Fibroblast of lung (primary cell): Measurements from ENCODE around the gene CLEC19A. TPM values are rescaled to one million over a fixed set of nuclear protein-coding genes. Genes with fewer than 3 reads are reported as not detected.

ENCODE experiments used
- DNase-seq, 2 donors: peaks; one replicate each; pipeline versions ENCODE4 v3.0.0 to v3.0.0-alpha.2; 2010; ENCODE audit warnings: low read depth in 2 of 2
- H2AFZ ChIP-seq: 2 replicates; pipeline ENCODE4 v1.5.1; 2012; ENCODE audit warnings: low read length, control low read depth, inconsistent platforms
- H3K27ac ChIP-seq: 2 replicates; pipeline ENCODE4 v1.5.1; 2011; ENCODE audit warnings: low read length, control low read depth; ENCODE audit not compliant: insufficient read depth
- H3K27me3 ChIP-seq: 2 replicates; pipeline ENCODE4 v1.5.1; 2011; ENCODE audit warnings: mild to moderate bottlenecking, low read length; ENCODE audit not compliant: control insufficient read depth, insufficient read depth
- H3K36me3 ChIP-seq: 2 replicates; pipeline ENCODE4 v1.5.1; 2011; ENCODE audit warnings: low read length; ENCODE audit not compliant: control insufficient read depth, insufficient read depth
- H3K4me1 ChIP-seq: 2 replicates; pipeline ENCODE4 v1.5.1; 2011; ENCODE audit warnings: low read length; ENCODE audit not compliant: control insufficient read depth, insufficient read depth; ENCODE audit errors: extremely low read depth
- H3K4me2 ChIP-seq: 2 replicates; pipeline ENCODE4 v1.5.1; 2011; ENCODE audit warnings: low read length, control low read depth; ENCODE audit not compliant: insufficient read depth; ENCODE audit errors: extremely low read depth
- H3K4me3 ChIP-seq, 4 experiments: fragments of 200-600 bp in 1 of 4; sonication (generic) in 1 of 4; replicated peaks in 1 of 4; 2 replicates each; pipeline ENCODE4 v1.5.1; 2011 to 2016; ENCODE audit warnings: low read length in 4 of 4, low read depth in 3 of 4, mild to moderate bottlenecking in 3 of 4, control low read depth in 2 of 4, inconsistent platforms in 1 of 4, mixed read lengths in 1 of 4; ENCODE audit not compliant: insufficient read depth in 1 of 4; ENCODE audit errors: control extremely low read depth in 1 of 4
- H3K79me2 ChIP-seq: 2 replicates; pipeline ENCODE4 v1.5.1; 2012; ENCODE audit warnings: mild to moderate bottlenecking, low read length, inconsistent platforms; ENCODE audit not compliant: control insufficient read depth, insufficient read depth
- H3K9ac ChIP-seq: 2 replicates; pipeline ENCODE4 v1.5.1; 2011; ENCODE audit warnings: mild to moderate bottlenecking, low read length, control low read depth; ENCODE audit not compliant: insufficient read depth
- H3K9me3 ChIP-seq: 2 replicates; pipeline ENCODE4 v1.5.1; 2012; ENCODE audit warnings: low read depth, low read length; ENCODE audit not compliant: control insufficient read depth, insufficient read depth
- H4K20me1 ChIP-seq: 2 replicates; pipeline ENCODE4 v1.5.1; 2011; ENCODE audit warnings: low read length; ENCODE audit not compliant: control insufficient read depth, insufficient read depth; ENCODE audit errors: extremely low read depth
- EZH2 ChIP-seq: IDR thresholded peaks from 2 replicates; pipeline ENCODE4 v1.5.1; 2012; ENCODE audit warnings: low read length, control low read depth, mild to moderate bottlenecking; ENCODE audit errors: missing control alignments
- polyA plus RNA-seq, 2 donors: library from polyadenylated mRNA; depleted of rRNA in 1 of 2; stranded (reverse) in 1 of 2; unstranded in 1 of 2; fragments of >200 nt; gene quantifications; 2 replicates each; pipeline ENCODE4 v1.2.1, GENCODE V29; 2011 to 2012; ENCODE audit warnings: missing spikeins in 1 of 2
- total RNA-seq: library from RNA; depleted of rRNA; stranded (reverse); fragments of >200 nt; gene quantifications from 2 replicates; pipeline ENCODE4 v1.2.1, GENCODE V29; 2014
- TF ChIP-seq, protein P1 (sequence below), 2 donors: IDR thresholded peaks in 1 of 2; conservative IDR thresholded peaks in 1 of 2; 1 replicate in 1 of 2; 2 replicates in 1 of 2; pipeline ENCODE4 v1.5.1; 2011 to 2012; ENCODE audit warnings: low read length in 2 of 2, control low read depth in 1 of 2, inconsistent platforms in 1 of 2, low read depth in 1 of 2, mild to moderate bottlenecking in 1 of 2

Gene CLEC19A
- total and polyA plus RNA-seq, 2 donors (not counting 1 experiment from before 2014, with no cell fraction given): not detected

DNA sequence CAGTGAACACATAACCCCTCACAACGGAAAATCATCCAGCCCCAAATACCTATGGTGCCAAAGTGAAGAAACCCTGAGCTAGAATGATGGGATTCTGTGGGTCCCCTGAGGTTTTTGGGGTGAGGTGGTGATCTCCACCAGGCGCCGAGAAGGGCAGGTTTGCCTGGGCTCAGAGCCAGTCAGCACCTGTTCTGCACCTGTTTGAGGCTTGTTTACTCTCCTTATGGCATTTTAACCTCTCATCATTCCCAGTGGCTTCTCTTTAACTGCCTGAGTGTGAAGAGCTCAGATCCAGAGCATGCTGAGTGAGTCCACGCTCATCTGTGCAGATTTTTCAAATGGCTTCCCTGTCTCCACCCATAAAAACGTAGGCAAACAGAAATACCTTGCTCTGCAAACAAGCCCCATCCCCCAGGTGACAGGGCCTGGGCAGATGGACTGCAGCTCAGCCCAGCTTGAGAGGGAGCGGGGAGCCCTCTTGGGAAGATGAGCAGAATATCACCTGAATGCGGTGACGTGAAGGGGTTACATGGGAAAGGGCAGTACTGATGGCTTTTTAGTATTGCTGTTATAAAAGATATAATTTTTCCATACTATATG lies 40.1 kb upstream of the CLEC19A start:
- H3K27me3 ChIP-seq: no peaks in the 10 kb centered on the region
- DNase-seq: no peak
- no peak overlapping the region for H3K4me2 ChIP-seq
- no peak overlapping the region for H2AFZ ChIP-seq
- no peak overlapping the region for H3K4me3 ChIP-seq
- no peak overlapping the region for H3K9ac ChIP-seq
- no peaks in the 10 kb centered on the region for H3K4me1 ChIP-seq
- no peaks in the 10 kb centered on the region for H4K20me1 ChIP-seq
- TF ChIP-seq, protein P1, sequence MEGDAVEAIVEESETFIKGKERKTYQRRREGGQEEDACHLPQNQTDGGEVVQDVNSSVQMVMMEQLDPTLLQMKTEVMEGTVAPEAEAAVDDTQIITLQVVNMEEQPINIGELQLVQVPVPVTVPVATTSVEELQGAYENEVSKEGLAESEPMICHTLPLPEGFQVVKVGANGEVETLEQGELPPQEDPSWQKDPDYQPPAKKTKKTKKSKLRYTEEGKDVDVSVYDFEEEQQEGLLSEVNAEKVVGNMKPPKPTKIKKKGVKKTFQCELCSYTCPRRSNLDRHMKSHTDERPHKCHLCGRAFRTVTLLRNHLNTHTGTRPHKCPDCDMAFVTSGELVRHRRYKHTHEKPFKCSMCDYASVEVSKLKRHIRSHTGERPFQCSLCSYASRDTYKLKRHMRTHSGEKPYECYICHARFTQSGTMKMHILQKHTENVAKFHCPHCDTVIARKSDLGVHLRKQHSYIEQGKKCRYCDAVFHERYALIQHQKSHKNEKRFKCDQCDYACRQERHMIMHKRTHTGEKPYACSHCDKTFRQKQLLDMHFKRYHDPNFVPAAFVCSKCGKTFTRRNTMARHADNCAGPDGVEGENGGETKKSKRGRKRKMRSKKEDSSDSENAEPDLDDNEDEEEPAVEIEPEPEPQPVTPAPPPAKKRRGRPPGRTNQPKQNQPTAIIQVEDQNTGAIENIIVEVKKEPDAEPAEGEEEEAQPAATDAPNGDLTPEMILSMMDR (conservative IDR thresholded peaks at IDR 0.05 in 1 of 2, IDR thresholded peaks at IDR 0.05 in 1 of 2; ENCODE audit: low read depth in 1 of 2, low read length in 2 of 2): no peak
- no peak for TF ChIP-seq EZH2
- no peaks in the 10 kb centered on the region for H3K36me3 ChIP-seq
- no peaks in the 10 kb centered on the region for H3K9me3 ChIP-seq
- no peaks in the 10 kb centered on the region for H3K79me2 ChIP-seq
- no peak overlapping the region for H3K27ac ChIP-seq

- no peak overlapping the region for H3K27ac ChIP-seq
- H3K4me1 ChIP-seq: no peaks in the 10 kb centered on the region
- no peak for DNase-seq
- H2AFZ ChIP-seq: no peak overlapping the region
- H3K9ac ChIP-seq: no peak overlapping the region
- TF ChIP-seq, protein P1 (conservative IDR thresholded peaks at IDR 0.05 in 1 of 2, IDR thresholded peaks at IDR 0.05 in 1 of 2; ENCODE audit: low read depth in 1 of 2, low read length in 2 of 2): no peak
- no peak for TF ChIP-seq EZH2
- no peaks in the 10 kb centered on the region for H3K9me3 ChIP-seq
- no peaks in the 10 kb centered on the region for H3K79me2 ChIP-seq
- H3K4me3 ChIP-seq: no peak overlapping the region
- no peaks in the 10 kb centered on the region for H4K20me1 ChIP-seq
- H3K27me3 ChIP-seq: no peaks in the 10 kb centered on the region
- no peaks in the 10 kb centered on the region for H3K36me3 ChIP-seq
- no peak overlapping the region for H3K4me2 ChIP-seq
Measured at GRCh38 chr16:19252904-19253303, 32.6 kb upstream of the CLEC19A start.

- no peak overlapping the region for H3K4me3 ChIP-seq
- H3K79me2 ChIP-seq: no peaks in the 10 kb centered on the region
- H3K9me3 ChIP-seq: no peaks in the 10 kb centered on the region
- no peaks in the 10 kb centered on the region for H3K27me3 ChIP-seq
- no peak for TF ChIP-seq EZH2
- TF ChIP-seq, protein P1 (conservative IDR thresholded peaks at IDR 0.05 in 1 of 2, IDR thresholded peaks at IDR 0.05 in 1 of 2; ENCODE audit: low read depth in 1 of 2, low read length in 2 of 2): no peak
- no peak overlapping the region for H3K27ac ChIP-seq
- H3K4me2 ChIP-seq: no peak overlapping the region
- DNase-seq: no peak
- no peaks in the 10 kb centered on the region for H3K4me1 ChIP-seq
- no peaks in the 10 kb centered on the region for H4K20me1 ChIP-seq
- H3K9ac ChIP-seq: no peak overlapping the region
- no peaks in the 10 kb centered on the region for H3K36me3 ChIP-seq
- H2AFZ ChIP-seq: no peak overlapping the region
Measured at GRCh38 chr16:19254611-19255010, 30.9 kb upstream of the CLEC19A start.
